ENCODE results near the gene IPO13. TPM values are rescaled to one million over a fixed set of nuclear protein-coding genes. Genes with fewer than 3 reads are reported as not detected.

The IPO13 gene
- total RNA-seq, 2 experiments from 2014 or later, result 6.3 to 7.4 TPM

DNA sequence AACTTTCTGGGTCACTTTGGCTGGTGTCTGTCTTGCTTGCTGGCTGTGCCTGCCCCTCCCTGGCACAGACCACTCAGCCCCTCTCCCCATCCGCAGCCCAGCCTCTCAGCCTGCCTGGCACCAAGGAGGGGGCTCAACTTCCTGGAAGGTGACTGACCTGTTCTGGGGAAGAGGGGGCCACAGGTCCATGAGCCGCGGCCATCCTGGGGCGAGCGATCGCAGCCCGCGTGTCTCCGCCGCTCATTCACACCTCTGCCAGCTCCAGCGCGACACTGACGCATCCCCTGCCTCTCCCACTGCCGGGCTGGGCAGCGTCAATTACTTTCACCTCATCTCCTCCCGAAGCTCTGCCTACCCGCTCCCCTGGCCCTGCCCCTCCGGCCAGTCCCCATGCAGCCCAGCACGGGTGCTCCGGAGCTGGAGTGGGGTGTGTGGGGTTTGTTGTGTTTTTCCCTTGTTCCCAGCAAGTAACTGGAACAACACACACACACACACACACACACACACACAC is 70.2 kb downstream of the IPO13 start:
- intact Hi-C loops (cut with DNase I, micrococcal nuclease), result no loop called here
- ATAC-seq (ENCODE audit: poor library complexity) (no peak), DNase-seq (no peak)
- no peak overlapping the region for H3K27ac ChIP-seq (ENCODE audit: low read depth in 1 of 2, low read length in 2 of 2)
- no peak overlapping the region for H3K4me3 Mint-ChIP-seq
- H3K9me3 Mint-ChIP-seq, result no peaks in the 10 kb centered on the region
- no peaks in the 10 kb centered on the region for H3K27me3 ChIP-seq (ENCODE audit: control insufficient read depth in 1 of 2, insufficient read depth in 2 of 2, low read length in 2 of 2)
- H3K4me1 ChIP-seq (ENCODE audit: insufficient read depth, low read length), result peaks cover 2% of the 10 kb centered on the region
- TF ChIP-seq, protein P1, sequence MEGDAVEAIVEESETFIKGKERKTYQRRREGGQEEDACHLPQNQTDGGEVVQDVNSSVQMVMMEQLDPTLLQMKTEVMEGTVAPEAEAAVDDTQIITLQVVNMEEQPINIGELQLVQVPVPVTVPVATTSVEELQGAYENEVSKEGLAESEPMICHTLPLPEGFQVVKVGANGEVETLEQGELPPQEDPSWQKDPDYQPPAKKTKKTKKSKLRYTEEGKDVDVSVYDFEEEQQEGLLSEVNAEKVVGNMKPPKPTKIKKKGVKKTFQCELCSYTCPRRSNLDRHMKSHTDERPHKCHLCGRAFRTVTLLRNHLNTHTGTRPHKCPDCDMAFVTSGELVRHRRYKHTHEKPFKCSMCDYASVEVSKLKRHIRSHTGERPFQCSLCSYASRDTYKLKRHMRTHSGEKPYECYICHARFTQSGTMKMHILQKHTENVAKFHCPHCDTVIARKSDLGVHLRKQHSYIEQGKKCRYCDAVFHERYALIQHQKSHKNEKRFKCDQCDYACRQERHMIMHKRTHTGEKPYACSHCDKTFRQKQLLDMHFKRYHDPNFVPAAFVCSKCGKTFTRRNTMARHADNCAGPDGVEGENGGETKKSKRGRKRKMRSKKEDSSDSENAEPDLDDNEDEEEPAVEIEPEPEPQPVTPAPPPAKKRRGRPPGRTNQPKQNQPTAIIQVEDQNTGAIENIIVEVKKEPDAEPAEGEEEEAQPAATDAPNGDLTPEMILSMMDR (IDR thresholded peaks at IDR 0.05), result no peak
- no peak overlapping the region for H3K27ac Mint-ChIP-seq
- H3K4me1 Mint-ChIP-seq (ENCODE audit: low read depth), result peaks cover 17% of the 10 kb centered on the region
- POLR2A ChIA-PET, result no interaction called here
- H3K36me3 ChIP-seq (ENCODE audit: insufficient read depth, low read length), result no peaks in the 10 kb centered on the region
- H3K4me3 ChIP-seq (ENCODE audit: low read length), result no peak overlapping the region
- H3K27me3 Mint-ChIP-seq, result no peaks in the 10 kb centered on the region
- CTCF ChIA-PET, result no interaction called here
- H3K9me3 ChIP-seq (ENCODE audit: control insufficient read depth in 1 of 2, insufficient read depth in 1 of 2, low read length in 2 of 2), result no peaks in the 10 kb centered on the region
- H3K36me3 Mint-ChIP-seq (ENCODE audit: low read depth), result no peaks in the 10 kb centered on the region

Other genes starting within 250 kb of the IPO13 start
- gene ST3GAL3, start 239.4 kb upstream of the IPO13 start, total RNA-seq, result 10 to 100 TPM; 17.6 to 20.5 TPM
- 1 to 10 TPM in 1 of 2 experiments, under 1 TPM in 1; 0.55 to 1.3 TPM for gene ARTN, start 13.1 kb upstream of the IPO13 start, total RNA-seq
- gene DPH2, start 23.1 kb downstream of the IPO13 start, total RNA-seq, result 10 to 100 TPM; 10.3 to 12.0 TPM
- 10 to 100 TPM; 42.9 to 47.0 TPM for gene ATP6V0B, start 28.0 kb downstream of the IPO13 start, total RNA-seq
- under 1 TPM; 0.22 to 0.34 TPM for gene B4GALT2, start 32.3 kb downstream of the IPO13 start, total RNA-seq
- 1 to 10 TPM in 1 of 2 experiments, under 1 TPM in 1; 0.98 to 1.4 TPM for gene CCDC24, start 44.6 kb downstream of the IPO13 start, total RNA-seq
- under 1 TPM in 1 of 2 experiments, not detected in 1; 0.17 TPM for gene SLC6A9, start 84.5 kb downstream of the IPO13 start, total RNA-seq
- not detected for gene KLF17, start 171.9 kb downstream of the IPO13 start, total RNA-seq
- not detected for gene KLF18, start 194.7 kb downstream of the IPO13 start, total RNA-seq

Measured in CD4-positive, alpha-beta T cell (primary cell).